BJ (cell line): Measurements from ENCODE around the gene C2CD2. TPM values are rescaled to one million over a fixed set of nuclear protein-coding genes. Genes with fewer than 3 reads are reported as not detected.

Experiments used
- CTCF ChIA-PET: fragments of 350-600 bp; formaldehyde crosslinking; extraction: SDS; loops from one replicate; lab custom pipeline; 2021; ENCODE audit warnings: antibody characterized with exemption, inconsistent platforms; lab: Yijun Ruan, JAX
- POLR2A ChIA-PET: fragments of 300-600 bp; sonication (Branson Sonifier 250); formaldehyde crosslinking; extraction: SDS; loops from one replicate; lab custom pipeline; 2021; ENCODE audit warnings: antibody characterized with exemption; lab: Charles Lee
- DNase-seq: peaks from one replicate; pipeline ENCODE4 v3.0.0-alpha.2; 2011; ENCODE audit warnings: low read depth
- H3K27me3 ChIP-seq: 2 replicates; pipeline ENCODE4 v1.6.0; 2011; ENCODE audit warnings: low read length; ENCODE audit not compliant: control insufficient read depth, insufficient read depth
- H3K36me3 ChIP-seq: 2 replicates; pipeline ENCODE4 v1.5.1; 2011; ENCODE audit warnings: low read length; ENCODE audit not compliant: control insufficient read depth, insufficient read depth
- H3K4me3 ChIP-seq: 2 replicates; pipeline ENCODE4 v1.5.1; 2011; ENCODE audit warnings: low read depth, mild to moderate bottlenecking, control low read depth, low read length
- polyA plus RNA-seq: library from polyadenylated mRNA; depleted of rRNA; stranded (reverse); fragments of >200 nt; gene quantifications from 2 replicates; pipeline ENCODE4 v1.2.3, GENCODE V29; 2011; rRNA removed
- small RNA-seq: library from RNA; depleted of rRNA; stranded (forward); fragments of <200 nt; gene quantifications from one replicate; pipeline ENCODE3, GENCODE V24; 2012; ENCODE audit warnings: low replicate concordance, low read depth; ENCODE audit not compliant: insufficient read length
- TF ChIP-seq, protein P1 (sequence below): IDR thresholded peaks from 2 replicates; pipeline ENCODE4 v1.5.1; 2011; ENCODE audit warnings: low read depth, mild to moderate bottlenecking, control low read depth, inconsistent platforms, low read length, moderate library complexity; ENCODE audit not compliant: insufficient read depth

C2CD2 gene
- polyA plus RNA-seq, 1 experiment, result 21.9 TPM

DNA sequence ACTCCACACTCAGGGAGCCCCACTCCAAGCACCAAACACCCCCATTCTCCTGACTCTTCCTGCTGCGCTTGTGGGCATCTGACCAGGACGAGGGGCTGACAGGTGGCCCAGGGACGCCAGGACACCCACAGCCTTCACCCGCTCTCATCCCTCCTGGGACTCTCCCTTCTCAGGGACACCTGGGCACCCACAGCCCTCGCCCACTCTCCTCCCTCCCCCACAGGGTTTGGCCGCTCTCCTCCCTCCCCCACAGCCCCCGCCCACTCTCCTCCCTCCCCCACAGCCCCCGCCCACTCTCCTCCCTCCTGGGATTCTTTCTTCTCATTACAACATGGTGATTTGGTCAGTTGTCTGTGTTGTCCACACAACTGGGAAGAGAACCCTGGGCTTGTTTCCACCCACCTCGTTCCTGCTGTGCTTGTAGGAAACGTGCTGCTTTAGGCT lies 118.1 kb downstream of the C2CD2 start:
- Histone ChIP-seq H3K4me3 (no peak overlapping the region), H3K36me3 (peaks cover 12% of the 10 kb centered on the region), H3K27me3 (no peaks in the 10 kb centered on the region)
- TF ChIP-seq, protein P1, sequence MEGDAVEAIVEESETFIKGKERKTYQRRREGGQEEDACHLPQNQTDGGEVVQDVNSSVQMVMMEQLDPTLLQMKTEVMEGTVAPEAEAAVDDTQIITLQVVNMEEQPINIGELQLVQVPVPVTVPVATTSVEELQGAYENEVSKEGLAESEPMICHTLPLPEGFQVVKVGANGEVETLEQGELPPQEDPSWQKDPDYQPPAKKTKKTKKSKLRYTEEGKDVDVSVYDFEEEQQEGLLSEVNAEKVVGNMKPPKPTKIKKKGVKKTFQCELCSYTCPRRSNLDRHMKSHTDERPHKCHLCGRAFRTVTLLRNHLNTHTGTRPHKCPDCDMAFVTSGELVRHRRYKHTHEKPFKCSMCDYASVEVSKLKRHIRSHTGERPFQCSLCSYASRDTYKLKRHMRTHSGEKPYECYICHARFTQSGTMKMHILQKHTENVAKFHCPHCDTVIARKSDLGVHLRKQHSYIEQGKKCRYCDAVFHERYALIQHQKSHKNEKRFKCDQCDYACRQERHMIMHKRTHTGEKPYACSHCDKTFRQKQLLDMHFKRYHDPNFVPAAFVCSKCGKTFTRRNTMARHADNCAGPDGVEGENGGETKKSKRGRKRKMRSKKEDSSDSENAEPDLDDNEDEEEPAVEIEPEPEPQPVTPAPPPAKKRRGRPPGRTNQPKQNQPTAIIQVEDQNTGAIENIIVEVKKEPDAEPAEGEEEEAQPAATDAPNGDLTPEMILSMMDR, result no peak
- ChIA-PET CTCF (interaction anchor here (1.3 kb wide), 1 partner anchor 19 kb away, joined by 6 read pairs; no protein-coding TSS in a partner anchor), POLR2A (no interaction called here)
- DNase-seq, result no peak

Small RNA genes lying within 50 kb of the gene (small RNA-seq; reads per million reads assigned to genes)
- gene RF00334, result not detected

Other genes starting within 250 kb of the C2CD2 start
- 0.13 and 0.37 TPM in 2 replicates for gene RIPK4, start 187.0 kb downstream of the C2CD2 start, polyA plus RNA-seq
- gene PRDM15, start 74.7 kb downstream of the C2CD2 start, polyA plus RNA-seq, result 4.5 and 7.6 TPM in 2 replicates
- 8.1 and 10.7 TPM in 2 replicates for gene ZBTB21, start 56.3 kb upstream of the C2CD2 start, polyA plus RNA-seq
- 0.04 TPM in 1 of 2 replicates, not detected in the other for gene UMODL1, start 117.3 kb upstream of the C2CD2 start, polyA plus RNA-seq